GM11168 (cell line): ENCODE data around the gene TTLL12.

Source experiments
- in situ Hi-C: fragments of 300-500 bp; cut with MboI; formaldehyde crosslinking; loops from one replicate; pipeline ENCODE4 v1.12.0; 2022; ENCODE audit warnings: low sequenced_read_pairs; ENCODE audit not compliant: unreplicated experiment

Gene TTLL12

DNA sequence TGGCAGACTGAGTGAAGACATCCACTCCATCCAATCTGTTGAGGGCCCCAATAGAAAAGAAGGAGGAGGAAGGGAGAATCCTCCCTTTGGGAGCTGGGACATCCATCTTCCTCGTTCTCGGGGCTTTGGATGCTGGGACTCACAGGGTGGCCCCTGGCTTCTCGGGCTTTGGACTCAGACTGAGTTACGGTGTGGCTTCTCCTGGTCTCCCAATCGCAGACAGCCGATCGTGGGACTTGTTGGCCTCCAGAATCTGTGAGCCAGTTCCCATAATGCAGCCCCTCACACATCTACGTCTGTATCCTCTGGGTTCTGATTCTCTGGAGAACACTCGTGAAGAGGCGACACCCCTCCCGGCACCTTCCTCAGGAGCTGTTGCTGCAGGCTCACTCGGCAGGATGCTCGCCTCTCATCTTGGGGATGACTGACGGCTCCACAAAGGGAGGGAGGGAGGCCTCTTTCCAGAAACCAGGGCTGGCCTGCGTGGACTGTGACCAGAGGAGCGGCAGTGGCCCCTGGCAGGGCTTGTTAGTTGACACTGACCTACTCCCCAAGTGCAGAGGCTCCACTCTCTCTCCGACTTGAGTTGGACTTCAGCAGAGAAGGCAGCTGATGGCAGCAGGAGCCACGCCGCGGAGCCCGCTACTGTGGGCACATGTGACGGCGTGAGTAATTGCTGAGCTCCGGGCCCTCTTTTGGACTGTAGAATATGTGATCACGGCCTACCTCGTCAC is 14.7 kb upstream of the TTLL12 start:
- in situ Hi-C loops: no loop called here

DNA sequence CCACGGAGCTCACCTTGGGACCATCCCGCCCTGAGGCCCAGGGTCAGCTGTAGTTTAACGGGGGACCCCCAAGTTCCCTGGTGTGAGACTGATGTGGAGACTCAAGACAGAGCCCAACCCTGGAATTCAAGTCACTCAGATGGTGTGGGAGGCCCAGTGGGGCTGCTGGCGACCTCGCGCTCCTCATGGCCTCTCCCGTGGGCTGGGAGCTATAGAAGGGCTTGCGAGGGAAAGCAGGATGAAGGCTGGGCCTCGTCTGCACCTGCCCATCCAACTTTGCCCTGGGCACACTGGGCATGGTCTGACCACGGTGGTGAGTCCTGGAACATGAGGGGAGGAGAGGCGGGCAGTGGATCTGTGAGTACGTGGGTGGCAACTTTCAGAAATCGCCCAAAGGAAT is 13.6 kb upstream of the TTLL12 start:
- in situ Hi-C loops: no loop called here

DNA sequence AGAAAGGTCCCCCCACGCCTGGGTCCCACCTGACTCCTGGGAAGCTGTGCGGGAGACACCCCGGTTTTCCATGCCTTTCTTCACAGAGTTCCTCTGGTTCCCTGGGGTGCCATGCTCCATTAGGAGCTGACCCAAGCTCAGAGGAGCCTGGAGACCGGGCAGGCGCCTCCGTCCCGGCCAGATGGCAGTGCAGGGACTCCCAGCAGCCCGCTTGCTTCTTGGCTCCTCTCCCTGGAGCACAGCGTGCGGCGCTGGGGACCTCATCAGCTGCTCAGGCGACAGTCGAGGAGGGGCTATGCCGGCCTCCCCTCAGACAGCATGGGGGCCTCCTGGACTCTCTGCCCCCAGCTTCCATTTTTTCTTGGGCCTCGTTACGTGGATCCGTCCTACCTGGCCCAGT is 13.1 kb upstream of the TTLL12 start:
- in situ Hi-C loops: no loop called here

DNA sequence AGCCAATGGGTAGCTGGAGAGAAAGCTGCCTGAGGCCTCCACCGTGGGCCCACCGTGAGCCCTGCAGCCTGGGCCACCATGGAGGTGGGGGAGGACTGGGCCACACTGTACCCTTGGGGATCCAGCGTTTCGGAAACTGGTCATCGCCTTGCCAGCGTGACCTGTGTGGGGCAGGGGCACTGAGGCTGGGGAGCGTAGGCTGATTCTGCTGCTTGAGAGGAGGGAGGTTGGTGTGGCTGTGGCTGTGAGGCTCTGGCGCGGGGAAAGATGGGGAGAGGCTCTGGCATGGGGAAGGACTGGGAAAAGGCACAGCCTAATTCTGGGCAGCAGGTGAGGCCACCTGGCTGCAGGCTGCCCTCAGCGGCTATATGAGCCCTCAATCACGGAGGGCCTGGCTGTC is 12.6 kb upstream of the TTLL12 start:
- in situ Hi-C loops: no loop called here

DNA sequence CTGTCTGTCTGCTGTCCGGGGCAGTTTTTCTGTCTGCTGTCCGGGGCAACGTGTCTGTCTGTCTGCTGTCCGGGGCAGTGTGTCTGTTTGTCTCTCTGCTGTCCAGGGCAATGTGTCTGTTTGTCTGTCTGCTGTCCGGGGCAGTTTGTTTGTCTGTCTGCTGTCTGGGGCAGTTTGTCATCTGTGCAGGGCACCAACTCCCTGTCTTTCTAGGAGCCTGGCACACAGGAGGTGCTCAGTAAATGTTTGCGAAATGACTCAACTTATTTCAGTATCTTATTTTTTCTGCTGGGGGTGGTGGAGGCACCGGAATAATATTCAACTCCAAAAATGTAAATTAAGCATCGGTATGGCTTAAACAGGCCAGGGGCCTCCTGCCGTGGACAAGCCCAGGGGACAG is 12.0 kb upstream of the TTLL12 start:
- in situ Hi-C loops: no loop called here

DNA sequence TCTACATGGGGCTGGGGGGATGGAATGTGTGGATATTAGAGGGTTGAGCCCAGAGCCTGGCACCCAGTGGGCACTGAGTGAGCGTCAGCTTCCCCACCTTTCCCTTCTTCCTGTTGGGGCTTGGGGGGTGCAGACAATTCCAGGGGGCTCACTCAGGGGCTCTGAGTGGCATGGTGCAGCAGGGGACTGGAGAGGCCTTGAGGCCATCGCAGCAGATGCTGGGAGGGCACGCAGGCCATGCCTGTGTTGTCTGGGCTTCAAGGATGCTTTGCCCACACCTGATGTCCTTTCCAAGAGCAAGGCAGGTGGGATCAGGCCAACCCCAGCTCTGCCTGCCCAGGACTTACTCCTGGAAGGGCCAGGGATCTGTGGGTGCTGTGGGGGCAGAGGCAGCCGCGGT is 11.2 kb upstream of the TTLL12 start:
- in situ Hi-C loops: no loop called here

DNA sequence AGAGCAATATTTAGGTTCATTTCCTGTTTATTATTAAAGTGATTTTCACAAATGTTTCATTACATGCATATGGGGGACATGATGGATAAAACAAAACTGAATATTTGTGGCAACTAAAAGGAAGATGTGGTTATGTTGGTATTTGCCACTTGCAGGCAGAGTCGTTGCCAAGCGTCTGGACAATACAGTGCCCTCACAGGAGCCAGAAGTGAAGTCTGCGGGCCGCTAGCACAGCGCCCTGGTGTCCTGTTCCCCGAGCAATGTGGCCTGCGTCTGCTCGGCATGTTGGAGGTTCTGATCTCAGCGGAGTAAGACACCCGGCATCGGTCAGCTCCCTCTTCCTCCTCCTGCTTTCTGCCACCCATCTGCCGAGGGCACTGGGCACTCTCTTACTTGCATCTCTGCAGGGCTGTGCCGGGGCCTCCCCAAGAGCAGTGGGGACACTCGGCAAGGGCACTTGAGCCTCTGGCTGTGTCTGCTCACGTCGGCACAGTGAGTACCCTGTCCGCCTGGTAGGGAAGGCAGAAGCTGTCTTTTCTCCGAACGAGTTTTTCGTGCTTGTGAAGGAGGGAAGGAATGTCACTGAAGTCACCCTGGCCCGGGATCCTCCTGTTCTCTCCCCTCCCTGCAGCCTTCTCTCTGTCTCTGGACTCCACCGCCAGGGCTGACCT is 10.5 kb upstream of the TTLL12 start:
- in situ Hi-C loops: no loop called here

DNA sequence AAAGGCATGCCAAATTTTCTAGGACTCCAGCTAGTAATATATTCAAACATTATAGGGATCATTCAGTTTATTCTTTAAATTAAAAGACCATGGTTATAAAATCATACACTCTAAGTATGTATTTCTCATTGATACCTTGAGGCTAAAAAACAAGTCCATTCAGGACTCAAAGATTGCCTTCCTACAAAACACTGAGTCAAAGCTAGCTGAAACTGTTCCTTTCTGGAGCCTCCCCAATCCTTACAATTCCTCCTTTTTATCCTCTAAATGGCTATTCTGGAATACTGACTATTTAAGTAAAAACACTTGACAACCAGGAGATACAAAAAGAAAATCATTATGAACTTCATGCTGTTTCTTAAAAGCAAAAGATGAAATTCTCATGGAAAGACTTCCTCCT is 4.9 kb upstream of the TTLL12 start:
- in situ Hi-C loops: no loop called here

DNA sequence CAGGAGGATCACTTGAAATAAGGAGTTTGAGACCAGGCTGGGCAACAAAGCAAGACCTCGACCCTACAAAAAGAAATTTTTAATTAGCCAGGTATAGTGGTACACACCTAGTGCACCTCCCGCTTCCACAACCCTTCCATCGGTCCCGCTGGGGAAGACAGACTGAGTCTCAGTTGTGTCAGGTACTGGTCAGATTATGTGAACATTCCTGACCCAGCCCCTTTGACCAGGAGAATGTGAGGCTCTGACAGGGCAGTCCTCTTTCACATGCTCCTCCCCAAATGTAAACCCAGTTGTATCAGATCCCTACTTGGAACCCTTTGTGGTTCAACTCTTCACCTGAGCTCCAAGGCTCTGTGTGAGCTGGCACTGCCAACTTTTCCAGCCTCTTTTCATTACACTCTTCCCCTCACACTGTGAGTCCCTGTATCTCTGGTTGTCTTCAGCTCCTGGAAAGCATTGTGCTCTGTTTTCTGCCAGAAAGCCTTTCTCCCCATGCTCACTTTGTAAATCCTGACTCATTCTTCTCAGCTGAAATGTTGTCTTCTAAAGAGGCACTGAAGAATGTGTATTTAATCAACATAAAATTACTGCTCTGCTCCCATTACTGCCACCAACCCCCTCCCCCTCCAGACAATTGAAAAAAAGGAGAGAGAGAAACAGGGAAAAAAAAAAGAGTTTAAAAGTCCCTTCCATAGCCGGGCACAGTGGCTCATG is 2.1 kb upstream of the TTLL12 start:
- in situ Hi-C loops: no loop called here

DNA sequence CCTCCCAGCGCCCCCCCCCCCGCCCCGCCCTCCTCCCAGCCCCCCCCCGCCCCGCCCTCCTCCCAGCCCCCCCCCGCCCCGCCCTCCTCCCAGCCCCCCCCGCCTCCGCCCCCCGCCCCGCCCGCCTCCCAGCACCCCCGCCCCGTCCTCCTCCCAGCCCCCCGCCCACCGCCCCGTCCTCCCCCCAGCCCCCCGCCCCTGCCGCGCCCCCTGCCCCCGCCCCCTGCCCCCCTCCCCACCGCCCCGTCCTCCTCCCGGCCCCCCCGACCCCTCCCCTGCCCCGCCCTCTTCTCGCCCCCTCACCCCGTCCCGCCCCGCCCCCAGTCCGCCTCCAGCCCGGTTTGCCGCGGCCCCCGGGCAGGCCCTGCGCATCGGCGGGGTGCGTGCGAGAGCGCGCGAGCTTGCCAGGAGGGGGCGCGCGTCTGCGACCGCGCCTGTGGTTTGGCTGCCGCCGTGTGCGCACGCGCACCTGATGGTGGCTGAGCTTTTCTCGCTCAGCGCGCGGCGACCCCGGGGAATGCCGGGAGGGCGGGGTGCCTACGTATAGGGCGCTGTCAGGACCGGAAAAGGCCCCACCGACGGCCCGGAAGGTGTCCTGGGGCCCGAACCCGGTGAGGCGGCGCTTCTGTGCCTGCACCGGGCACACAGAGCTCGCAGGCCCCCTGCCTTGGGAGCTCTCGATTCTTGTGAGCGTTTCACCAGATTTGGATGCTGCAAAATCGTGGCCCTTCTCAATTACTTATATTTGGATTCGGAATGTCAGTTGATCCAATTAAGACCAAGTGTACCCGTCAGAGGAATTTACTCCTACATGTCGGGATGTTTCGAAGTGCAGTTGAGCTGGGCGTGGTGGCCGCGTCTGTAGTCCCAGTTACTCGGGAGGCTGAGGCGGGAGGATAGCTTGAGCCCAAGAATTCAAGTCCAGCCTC is 501 bp upstream of the TTLL12 start:
- in situ Hi-C loops: no loop called here

DNA sequence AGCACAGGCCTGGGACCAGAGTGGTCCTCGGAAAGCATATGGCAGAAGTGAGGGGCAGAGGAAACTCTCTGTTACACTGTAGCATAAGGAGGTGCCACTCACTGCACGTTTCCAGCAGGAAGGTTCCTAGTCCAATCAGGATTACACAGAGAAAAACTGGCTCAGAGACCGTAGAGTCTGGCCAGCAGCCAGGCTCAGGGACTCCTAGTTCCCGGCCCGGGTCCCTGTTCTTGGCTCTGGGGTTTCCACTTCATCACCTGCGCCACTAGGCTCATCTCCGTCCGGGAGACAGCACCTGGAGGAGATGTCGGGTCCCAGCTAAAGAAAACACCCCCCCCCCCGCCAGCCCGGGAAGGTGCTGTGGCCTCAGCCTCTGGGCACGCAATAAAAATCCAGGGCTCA is 1.1 kb downstream of the TTLL12 start:
- in situ Hi-C loops: no loop called here

DNA sequence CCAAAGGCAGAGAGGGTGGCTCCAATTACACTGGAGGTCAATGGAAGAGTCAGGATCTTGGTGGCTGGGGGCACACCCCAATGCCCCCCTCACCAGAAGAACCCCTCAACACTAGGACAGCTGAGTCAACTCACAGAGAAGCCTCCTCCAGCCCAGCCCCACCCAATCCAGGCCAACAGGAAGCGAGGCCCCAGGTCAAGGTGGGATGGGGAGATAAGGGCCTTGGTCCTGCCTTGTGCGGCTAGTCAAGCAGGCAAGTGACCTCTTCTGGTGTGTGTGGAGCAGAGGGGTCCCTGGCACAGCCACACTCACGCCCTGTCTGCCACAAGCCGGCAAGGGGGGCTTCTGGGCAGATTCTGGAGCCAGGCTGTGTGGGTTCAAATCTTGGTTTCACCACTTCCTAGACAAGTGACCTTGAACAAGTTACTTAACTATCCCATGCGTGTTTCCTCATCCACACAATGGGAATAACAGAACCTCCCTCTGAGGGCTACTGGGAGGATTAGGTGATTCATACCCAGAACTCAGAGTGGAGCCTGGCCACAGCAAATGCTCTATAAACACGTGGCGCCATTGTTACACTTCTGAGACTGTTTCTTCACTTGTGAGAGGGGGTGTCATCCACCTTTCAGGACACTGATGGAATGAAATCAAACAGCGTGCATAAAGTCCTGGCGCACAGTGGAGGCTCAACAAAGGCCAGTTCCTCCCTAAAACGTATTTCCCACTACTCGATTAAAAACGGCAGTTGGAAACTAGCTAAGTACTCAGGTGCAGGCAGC is 3.2 kb downstream of the TTLL12 start:
- in situ Hi-C loops: no loop called here

DNA sequence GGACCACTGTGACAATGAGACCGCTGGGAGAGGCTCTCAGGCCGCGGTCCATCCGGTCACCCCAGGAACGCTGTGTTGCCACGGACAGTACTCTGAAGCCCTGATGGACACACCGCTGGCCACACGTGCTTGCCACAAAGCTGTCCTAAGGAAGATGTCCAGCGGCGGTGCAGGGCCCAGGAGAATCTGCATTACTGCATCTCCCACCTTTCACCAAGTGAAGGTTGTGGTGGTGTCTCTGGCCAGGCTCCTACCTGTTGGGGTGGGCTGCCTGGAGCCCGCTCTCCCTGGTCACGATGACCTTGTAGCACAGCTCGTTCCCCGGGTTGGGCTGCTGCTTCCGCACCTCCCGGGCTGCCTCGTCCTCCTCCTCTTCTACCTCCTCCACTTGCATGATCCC is 4.2 kb downstream of the TTLL12 start:
- in situ Hi-C loops: no loop called here

DNA sequence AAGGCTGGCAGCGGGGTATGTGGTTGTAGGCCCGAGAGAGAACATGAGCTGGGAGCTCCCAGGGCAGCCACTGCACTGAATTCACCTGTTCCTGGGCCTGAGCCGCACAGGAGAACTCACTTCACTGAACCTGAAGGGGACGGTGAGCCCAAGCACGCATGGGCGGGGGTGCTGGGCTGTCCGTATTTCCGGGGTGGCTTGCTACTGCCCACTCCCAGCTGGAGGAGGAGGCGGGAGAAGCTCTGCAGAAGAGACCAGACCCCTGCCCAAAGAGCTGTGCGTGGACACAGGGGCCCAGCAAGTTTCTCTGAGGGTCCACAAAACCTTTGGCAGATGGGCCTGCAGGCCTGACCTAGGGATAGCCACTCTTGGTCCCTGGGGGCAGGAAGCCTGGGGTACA is 4.8 kb downstream of the TTLL12 start:
- in situ Hi-C loops: no loop called here

DNA sequence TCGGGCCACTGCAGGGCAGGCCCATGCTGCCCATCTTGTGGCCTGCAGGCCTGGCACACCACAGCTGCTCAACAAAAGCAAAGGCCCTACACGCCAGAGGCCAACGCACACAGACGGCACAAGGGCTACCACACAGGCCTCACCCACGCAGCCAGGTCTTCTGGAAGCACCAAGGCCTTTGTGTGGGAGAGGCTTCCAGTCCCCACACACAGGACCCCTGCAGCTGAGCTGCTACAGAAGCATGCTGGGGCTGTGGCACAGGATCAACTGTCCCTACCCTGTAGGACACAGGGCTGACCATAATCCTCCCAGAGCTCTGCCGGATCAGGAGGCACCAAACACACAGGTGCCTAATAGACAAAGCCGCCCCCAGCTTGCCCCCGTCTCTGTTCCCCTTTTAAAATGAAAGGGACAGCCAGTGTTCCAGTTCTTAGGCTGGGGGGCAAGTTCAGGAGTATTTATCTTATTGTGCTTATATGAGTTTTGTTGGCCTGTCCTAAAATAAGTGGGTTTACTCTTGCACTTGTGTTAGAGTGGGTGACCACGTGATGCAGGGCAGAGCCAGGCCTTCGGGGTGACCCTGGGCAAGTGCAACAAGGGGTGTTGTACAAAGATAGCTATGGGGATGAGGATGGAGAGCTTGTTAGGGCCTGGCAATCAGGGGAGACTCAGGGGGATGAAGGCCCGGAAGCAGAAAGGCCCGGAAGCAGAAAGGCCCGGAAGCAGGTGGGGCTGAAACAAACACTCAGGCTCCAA is 5.4 kb downstream of the TTLL12 start:
- in situ Hi-C loops: no loop called here

DNA sequence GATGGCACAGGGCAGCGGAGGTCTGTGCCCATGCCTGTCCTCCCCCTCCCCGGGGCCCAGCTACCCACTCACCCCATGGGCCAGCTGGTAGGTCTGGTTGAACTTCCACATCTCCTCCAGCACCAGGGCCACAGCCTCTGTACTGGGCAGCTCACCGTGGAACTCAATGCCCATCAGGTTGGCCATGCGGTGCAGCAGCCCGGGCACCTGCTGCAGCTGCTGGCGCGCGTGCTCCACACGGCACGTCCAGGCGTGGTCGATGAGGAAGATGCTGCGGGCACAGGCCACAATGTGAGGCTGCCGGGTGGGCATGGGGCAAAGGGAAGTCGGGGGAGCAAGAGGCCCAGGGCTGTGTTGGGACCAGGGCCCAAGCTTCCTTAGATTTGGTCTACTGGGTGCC is 6.3 kb downstream of the TTLL12 start:
- in situ Hi-C loops: no loop called here

DNA sequence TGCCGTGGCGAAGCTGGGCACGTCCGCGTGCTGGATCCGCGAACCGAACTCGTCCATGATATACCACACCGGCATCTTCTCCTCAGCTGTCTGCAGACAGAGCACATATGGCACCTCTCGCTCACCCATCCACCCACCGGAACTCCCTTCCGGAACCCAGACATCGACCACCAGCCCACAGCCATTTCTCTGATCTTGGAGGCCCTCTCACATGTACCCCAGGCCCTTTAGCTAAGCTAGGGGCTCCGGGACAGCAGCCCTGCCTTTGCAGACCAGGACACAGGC is 7.1 kb downstream of the TTLL12 start:
- in situ Hi-C loops: no loop called here

DNA sequence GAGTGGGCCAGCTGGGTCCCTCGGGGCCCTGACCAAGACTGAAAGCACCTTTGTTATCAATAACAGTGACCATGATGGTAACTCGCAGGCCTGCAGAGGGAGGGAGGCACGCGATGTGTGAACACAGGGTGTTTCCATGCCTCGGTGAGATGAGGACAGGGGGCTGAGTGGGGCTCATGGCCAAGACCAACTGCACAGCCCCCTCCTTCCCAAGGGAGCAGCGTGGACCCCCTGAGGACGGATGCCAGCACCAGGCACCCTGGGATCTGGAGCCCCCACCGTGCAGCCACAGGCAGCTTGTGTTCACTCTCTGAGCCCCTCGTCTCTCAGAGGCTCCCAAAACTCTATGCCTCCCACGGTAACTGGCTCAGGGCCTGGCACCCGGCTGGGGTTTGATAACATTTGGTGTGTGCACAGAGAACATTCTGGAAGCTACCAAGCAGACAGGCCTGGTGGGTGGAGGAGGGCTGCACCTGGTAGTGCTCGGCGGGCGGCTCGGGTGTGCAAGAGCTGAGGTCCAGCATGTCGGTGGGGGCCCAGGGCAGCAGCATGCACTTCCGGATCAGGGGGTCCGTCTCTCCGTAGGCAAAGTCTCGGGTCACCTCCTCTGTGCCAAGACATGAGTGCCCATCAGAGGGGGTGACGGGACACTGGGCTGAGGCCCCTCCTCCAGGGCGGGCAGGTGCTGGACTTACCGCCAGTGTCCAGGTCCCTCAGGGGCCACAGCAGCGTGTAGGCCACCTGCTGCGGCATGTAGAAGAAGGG is 7.6 kb downstream of the TTLL12 start:
- in situ Hi-C loops: no loop called here

DNA sequence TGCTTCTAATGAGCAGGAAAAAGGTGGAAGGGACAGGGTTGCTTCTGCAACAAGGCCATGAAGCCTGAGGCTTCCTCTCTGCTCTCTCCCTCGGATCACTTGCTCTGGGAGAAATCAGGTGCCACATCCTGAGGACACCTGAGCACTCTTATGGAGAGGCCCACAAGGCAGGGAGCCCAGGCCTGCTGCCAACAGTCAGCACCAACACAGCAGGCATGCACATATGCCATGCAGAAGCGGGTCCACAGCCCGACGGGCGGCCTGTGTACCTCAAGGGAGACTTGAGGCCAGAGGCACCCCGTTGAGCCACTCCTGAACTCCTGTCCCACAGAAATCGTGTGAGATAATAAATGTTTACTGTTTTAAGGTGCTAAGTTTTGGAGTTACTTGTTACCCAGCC is 9.5 kb downstream of the TTLL12 start:
- in situ Hi-C loops: no loop called here
